NOMO-1 treated with DMSO at 0.1 percent for 48 hours (cell line): ENCODE measurements around the gene TRIM61.
"Not testable (repeated sequence)": the region's sequence is repeated elsewhere in the genome, so short reads cannot be mapped to it uniquely, and the experiment has no call there.

Experiments
- DNase-seq: peaks from one replicate; lab custom pipeline; 2025; ENCODE audit not compliant: unreplicated experiment; lab: John Stamatoyannopoulos, UW

TRIM61 gene

DNA sequence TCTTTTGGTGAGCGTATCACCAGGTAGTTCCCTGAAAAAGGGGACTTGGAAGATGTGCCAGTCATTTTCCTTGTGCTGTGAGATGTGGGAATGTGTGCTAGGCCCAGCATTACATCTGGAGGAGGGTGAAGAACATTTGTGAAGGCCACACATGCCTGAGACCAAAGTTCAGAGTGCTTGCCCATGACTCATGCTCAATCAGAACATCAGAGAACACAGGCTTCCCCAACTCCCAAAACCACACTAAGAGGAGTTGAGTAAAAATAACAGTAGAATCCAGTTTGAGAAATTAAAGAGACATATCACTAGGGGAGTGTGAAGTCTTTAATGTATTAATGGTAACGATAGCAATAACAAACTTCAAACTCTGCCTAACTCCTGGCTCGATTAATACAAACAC lies 18.0 kb downstream of the TRIM61 start:
- not testable (repeated sequence) for DNase-seq

- DNase-seq, result no peak
These were observed 20.5 kb downstream of the TRIM61 start for GRCh38 chr4:164956766-164957643.

GRCh38 chr4:164955107-164955805 lies 22.2 kb downstream of the TRIM61 start:
- DNase-seq, result no peak

GRCh38 chr4:164952551-164952950 lies 24.9 kb downstream of the TRIM61 start:
- DNase-seq, result no peak

DNA sequence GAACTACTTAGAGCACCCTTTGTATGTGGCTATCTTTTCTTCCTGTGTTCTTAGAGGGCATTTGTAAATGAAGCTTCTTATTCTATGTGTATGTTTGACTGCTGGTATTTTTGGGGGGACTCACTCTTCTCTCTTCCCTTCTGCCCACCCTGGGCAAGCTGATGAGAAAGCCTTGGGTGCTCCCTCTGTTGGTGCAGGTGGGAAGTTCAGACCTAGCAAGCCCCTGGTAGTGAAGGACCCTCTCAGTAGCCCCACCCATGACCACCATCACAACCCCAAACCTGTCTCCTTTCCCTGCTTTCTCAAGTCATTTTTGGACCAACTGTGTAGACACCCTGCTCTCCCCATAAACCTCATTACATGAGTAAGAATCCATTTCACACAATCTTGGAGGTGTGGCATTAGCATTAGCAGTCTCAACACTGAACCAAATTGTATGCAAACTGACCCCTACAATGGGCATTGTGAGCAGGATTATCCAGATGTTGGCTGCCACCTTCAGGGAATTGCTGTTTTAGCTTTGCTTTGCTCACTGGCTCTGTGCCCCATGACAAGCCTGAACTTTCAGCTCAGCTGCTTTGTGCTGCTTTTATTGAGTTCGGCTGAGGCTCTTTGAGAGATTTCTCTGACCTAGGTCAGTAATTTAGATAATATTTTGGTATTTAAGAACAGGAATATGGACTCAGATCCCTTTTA lies 27.9 kb downstream of the TRIM61 start:
- no peak for DNase-seq

- no peak for DNase-seq
These were observed 28.5 kb downstream of the TRIM61 start for GRCh38 chr4:164948975-164949374.

- DNase-seq, result not testable (repeated sequence)
These were observed 29.5 kb downstream of the TRIM61 start for GRCh38 chr4:164948006-164948405.

DNA sequence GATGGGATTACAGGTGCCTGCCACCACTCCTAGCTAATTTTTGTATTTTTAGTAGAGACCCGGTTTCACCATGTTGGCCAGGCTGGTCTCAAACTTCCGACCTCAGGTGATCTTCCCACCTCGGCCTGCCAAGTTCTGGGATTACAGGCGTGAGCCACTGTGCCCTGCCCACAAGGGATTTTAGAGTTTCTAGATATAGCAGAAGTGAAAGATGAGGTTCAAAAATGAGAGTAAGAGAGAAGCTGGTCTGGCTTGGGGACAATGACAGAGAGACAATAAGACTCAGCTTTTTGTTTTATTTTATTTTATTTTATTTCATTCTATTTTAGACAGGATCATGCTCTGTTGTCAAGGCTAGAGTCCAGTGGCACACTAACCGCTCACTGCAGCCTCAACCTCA lies 30.6 kb downstream of the TRIM61 start:
- no peak for DNase-seq

DNA sequence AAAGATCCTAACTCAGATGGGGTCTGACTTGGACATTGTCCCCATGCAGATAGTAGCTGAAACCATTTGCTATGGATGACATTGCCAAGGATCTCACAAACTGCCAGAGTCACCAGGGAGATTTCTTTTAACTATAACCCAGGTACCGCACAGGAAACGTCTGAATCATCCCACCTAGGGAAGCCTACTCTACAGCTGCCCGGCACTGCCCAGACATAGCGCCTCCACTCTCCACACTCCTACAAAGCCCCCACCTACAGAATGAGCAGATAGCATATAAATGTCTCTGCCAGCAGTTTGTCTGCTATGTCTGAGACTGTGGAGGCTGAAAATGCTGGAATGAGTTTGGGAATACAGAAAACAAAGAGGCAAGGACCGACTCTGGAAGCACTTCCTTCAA lies 32.3 kb downstream of the TRIM61 start:
- DNase-seq, result no peak

DNA sequence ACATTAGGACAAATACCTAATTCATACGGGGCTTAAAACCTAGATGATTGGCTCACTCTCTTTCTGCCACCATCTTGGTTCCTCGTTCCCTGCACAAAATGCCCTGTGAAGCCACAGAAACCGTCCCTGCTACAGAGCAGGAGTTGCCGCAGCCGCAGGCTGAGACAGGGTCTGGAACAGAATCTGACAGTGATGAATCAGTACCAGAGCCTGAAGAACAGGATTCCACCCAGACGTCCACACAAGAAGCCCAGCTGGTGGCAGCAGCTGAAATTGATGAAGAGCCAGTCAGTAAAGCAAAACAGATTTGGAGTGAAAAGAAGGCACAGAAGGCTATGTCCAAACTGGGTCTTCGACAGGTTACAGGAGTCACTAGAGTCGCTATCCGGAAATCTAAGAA lies 34.3 kb downstream of the TRIM61 start:
- no peak for DNase-seq

DNA sequence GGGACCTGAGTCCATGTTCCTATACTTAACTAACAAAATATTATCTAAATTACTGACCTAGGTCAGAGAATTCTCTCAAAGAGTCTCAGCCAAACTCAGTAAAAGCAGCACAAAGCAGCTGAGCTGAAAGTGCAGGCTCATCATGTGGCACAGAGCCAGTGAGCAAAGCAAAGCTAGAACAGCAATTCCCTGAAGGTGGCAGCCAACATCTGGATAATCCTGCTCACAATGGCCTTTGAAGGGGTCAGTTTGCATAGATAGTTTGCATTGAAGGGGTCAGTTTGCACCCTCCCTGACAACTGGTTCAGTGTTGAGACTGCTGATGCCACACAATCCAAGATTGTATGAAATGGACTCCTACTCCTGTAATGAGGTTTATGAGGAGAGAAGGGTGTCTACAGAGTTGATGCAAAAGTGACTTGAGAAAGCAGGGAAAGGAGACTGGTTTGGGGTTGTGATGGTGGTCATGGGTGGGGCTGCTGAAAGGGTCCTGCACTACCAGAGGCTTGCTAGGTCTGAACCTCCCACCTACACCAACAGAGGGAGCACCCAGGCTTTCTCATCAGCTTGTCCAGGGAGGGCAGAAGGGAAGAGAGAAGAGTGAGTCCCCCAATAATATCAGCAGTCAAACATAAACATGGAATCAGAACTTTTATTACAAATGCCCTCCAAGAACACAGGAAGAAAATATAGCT lies 39.7 kb downstream of the TRIM61 start:
- no peak for DNase-seq

GRCh38 chr4:164935865-164936606 lies 41.4 kb downstream of the TRIM61 start:
- DNase-seq, result not testable (repeated sequence)

DNA sequence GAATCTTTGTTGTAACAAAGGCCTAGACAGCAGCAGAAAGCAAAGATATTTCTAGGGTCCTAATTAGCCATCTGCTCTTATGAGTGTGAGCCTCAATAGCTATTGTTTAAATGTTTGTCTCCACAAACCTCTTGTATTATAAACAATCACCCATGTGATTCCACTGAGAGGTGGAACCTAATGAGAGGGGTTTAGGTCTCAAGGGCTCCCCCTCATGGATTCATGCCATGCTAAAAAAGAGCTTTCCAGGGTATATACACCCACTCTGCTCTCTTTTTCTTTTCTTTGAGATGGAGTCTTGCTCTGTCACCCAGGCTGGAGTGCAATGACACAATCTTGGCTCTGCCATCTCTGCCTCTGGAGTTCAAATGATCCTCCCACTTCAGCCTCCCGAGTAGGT lies 42.1 kb downstream of the TRIM61 start:
- no peak for DNase-seq

- no peak for DNase-seq
These were observed 44.2 kb downstream of the TRIM61 start for GRCh38 chr4:164933244-164933643.

GRCh38 chr4:164931551-164932324 lies 45.7 kb downstream of the TRIM61 start:
- DNase-seq, result no peak

- no peak for DNase-seq
These were observed 46.8 kb downstream of the TRIM61 start for GRCh38 chr4:164930647-164931046.

DNA sequence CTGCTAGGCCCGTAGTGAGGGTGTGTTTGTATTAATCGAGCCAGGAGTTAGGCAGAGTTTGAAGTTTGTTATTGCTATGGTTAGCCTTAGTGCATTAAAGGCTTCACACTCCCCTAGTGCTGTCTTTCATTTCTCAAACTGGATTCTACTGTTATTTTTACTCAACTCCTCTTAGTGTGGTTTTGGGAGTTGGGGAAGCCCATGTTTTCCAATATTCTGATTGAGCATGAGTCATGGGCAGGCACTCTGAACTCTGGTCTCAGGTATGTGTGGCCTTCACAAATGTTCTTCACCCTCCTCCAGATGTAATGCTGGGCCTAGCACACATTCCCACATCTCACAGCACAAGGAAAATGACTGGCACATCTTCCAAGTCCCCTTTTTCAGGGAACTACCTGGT lies 50.4 kb downstream of the TRIM61 start:
- DNase-seq, result not testable (repeated sequence)

DNA sequence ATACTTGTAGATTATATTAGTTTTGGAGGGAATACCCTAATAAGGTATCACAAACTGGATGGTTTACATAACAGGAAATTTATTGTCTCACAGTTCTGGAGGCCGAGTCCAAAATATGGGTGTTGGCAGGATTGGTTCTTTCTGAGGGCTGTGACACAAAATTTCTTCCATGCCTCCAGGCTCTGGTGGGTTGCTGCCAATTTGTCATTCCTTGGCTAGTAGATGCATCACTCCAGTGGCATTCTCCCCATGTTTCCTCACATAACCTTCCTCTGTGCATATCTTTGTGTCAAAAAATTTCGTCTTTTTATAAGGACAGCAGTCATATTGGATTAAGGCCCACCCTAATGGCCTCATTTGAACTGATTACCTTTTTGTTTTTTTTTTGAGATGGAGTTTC lies 51.2 kb downstream of the TRIM61 start:
- no peak for DNase-seq

DNA sequence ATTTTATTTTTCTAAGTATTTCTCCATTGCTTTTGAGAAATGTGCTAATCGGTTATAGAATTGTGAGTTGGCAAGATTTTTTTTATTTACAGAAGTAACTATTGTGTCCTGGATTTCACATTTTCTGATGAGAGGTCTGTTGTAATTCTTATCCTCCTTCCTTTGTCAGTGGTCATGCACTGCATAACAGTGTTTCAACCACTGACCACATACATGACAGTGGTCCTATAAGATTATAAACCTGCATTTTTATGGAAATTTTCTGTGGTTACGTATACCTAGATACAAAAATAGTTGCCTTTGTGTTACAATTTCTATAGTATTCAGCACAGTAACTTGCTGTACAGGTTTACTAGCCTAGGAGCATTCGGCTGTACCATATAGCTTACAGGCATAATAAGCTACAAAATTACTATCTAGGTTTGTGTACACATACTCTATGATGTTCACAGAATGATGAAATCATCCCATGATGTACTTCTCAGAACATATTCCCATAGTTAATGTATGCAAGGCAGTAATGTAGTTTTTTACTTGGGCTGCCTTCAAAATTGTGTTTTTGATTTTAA lies 52.7 kb downstream of the TRIM61 start:
- DNase-seq, result no peak
